ENCODE measurements around the gene YBEY.

The YBEY gene

GRCh38 chr21:46334351-46335140 is 48.4 kb downstream of the YBEY start:
- DNase-seq = no peak

- no peak for DNase-seq
Measured at GRCh38 chr21:46336603-46337002, 50.5 kb downstream of the YBEY start.

- no peak for DNase-seq
Measured at GRCh38 chr21:46340998-46341397, 54.9 kb downstream of the YBEY start.

- no peak for DNase-seq
Measured at GRCh38 chr21:46344219-46344915, 58.2 kb downstream of the YBEY start.

GRCh38 chr21:46345861-46346260 is 59.7 kb downstream of the YBEY start:
- no peak for DNase-seq

- DNase-seq = no peak
Measured at GRCh38 chr21:46346296-46347202, 60.4 kb downstream of the YBEY start.

- no peak for DNase-seq
Measured at GRCh38 chr21:46347203-46347550, 61.0 kb downstream of the YBEY start.

All from DMS79 (cell line).